HG02852 (cell line): ENCODE measurements around the gene KRTAP29-1.

Experiments used
- ATAC-seq: cut with Tn5 transposase; IDR thresholded peaks from one replicate; pipeline ENCODE4 v1.9.1; 2021; ENCODE audit warnings: mild to moderate bottlenecking, moderate library complexity; ENCODE audit not compliant: unreplicated experiment

Gene KRTAP29-1

DNA sequence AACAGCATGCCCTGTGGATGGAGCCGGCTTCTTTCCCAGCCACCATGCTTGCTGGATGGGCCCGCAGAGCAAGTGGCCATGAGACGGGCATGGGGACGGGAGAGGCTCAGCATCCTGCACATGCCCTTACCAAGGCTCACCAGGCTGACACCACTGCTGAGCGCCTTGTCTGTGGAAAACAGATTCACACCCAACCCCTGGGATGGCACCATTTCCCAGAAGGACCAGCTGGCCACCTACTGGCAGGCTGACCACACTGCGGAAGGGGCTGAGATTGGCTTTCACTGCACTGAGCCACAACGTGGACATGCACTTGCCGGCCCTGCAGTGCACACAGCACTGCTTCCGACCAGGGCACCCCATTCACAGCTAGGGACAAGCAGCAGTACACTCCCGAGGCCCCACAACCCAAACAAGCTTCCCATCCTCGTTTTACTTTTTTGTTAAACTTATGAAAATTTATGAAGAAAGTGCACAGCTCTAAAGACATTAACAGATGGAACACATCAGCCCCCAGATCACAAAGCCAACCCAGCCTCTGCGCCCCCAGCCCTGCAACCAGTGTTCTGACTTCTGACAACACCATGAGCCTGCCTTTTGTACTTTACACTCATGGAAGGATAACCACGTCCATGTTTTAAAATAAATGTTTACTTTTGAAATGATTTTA, 26.8 kb upstream of the KRTAP29-1 start:
- no peak for ATAC-seq

DNA sequence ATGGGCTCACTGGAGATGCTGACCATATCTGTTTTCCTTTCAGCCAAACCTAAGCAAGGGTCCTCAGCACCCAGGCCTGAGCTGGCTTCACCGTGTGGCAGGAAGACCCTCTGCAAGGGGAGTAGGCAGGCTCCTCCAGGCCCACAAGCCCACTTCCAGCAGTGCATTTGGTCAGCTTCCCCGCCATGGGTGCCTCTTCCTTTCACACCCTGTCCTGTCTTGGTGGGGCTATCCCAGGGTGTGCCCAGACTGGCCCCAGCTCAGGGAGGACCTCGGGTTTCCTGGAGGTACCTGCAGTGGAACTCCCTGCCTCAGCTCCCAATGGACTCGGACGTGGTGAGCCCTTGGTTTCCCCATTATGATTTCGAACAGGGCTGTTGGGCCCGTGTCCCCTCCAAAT, 25.6 kb upstream of the KRTAP29-1 start:
- ATAC-seq: no peak

DNA sequence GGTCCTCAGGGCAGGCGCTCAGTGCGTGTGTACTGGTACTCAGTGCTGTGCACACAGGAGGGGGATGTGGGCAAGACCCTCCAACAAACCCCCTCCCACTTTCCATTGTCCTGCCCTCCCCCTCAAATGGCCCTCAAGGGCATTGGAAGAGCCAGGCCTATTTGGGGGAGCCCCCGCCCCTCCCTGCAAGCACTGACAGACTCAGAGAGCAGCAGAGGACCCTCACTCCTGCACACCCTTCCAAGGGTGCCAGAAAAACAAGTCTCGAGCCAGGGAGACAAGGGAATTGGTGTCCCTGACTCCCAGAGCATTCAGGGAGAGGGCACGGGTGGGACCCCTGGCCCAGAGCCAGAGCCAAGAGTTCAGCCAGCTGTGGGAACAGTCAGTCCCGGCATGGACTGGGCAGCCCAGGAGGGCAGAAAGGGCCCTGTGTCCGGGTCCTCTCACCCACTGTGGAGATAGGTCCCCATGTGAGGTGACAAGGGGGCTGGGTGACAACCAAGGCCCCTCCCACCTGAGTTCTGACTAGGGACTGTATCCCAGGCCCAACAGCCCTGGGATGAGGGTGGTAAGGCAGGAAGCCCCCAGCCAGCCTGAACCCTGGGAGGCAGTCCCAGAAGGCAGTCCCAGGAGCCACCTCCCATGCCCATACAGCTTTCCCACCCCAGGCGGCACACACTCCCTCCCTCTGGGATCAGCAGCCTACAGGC, 24.9 kb upstream of the KRTAP29-1 start:
- ATAC-seq: no peak

DNA sequence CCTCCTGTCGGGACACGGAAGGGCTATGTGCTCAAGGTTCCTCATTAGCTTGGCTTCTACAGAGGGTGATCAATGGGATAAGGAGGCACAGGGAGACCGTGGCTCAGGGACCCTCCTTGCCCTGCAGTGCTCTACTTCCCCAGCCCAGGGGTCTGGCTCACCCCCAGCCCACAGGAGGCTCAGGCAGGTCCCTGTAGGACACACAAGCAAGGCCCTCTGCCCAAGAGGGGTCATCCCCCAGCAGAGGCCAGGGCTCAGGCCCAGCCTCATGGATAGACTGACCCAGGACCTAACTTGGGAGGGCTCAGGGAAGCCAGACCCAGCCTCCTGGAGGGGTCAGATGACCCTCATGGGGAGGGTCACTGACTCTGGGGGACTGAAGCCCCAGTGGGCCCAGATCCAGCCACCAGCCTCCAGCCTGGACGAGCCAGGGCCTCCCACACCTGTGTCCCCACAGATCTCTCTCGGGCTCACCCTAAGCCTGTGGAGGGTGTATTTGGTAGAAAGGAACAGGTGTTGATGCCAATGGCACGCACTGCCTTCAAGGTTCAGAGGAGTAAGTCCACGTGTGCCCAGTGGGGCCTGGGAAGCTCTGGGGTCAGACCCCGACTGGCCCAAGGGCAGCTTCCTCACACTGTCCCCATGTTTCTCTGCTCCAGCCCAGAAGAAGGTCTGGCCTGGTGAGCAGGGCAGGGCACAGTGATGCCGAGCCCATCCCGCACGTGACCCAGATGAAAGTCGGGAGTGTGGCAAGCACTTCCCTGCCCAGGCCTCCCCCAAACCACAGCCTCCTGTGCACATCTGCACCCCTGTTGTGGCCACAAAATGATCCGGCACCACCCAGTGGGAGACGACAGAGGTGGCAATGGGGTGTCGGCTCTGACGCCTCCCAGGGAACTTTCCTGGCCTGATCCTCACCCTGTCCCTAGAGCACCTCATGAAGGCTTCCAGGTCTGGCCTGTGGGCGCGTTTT, 23.8 kb upstream of the KRTAP29-1 start:
- no peak for ATAC-seq

DNA sequence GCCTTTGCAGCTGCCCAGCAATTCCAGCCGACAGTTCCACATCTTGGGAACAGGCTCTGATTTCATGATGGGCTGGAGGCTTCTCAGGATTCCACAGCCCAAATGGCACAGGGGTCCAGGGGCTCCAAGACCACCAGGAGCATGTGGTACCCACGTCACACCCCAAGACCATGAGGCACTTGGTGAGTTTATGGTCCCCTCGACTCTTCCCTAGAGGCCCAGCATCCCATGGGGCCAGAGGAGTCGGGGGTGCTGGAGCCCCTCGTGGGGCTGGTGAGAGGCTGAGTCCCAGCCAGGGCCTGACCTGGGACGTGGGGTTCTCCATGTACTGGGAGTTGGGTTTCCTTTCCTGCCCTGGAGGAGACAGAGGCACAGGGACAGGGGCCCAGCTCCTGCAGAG, 23.0 kb upstream of the KRTAP29-1 start:
- no peak for ATAC-seq

DNA sequence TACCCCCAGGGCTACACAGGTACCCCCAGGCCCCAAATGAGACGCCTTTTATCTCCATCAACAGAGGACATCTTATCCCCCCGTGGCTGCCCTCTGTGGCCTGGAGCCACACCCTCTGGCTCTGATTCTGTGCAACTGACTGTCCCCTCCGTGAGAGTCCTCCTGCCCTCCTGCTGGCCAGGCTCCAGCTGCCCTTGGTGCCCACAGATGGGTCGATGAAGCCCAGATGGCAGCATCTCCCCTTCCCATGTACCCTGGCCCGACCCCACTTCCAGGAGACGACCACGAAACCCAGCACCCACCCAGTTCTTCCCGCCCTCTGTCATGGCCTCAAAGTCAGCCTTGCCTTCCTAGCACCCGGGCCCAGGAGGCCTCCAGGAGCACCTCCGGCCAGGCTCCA, 22.5 kb upstream of the KRTAP29-1 start:
- no peak for ATAC-seq

DNA sequence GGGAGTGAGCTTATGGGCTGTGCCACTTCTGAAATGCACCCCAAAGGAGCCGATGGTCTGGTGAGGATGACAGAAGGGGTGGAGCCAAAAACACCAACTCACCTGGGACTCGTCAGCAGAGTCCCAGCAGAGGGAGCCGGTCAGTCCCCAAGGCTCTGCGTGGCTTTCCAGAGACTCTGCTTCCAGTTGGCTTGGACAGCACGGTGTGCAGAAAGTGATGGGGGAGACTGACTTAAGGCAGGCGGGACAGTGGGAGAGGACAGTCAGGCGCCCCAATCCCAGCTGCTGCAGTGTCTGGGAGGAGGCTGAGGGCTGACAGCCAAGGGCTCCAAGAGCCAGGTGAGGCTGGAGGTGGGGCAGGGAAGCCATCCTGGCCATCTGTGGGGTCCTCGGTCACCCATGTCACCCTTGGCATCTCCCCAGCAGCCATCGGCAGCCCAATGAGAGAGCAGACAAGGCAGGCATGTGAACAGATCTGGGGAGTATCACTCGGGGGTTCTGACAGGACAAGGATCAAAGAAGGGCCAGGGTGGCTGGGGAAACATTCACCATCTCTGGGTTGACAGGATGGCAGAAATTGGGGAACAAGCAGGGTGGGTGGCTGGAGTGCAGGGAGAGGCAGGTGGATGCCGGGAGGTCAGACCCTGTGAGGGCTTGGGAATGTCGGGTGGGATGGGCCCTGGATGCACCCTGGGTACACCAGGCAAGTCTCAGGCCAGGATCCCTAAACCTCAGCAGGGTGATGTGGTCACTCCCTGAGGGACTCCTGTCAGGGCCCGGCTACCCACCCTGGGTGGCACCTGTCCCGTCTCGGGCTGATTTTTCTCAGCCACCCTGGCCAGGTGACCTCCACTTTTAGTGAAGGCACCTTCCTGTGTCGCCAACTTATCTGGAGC, 21.8 kb upstream of the KRTAP29-1 start:
- no peak for ATAC-seq

DNA sequence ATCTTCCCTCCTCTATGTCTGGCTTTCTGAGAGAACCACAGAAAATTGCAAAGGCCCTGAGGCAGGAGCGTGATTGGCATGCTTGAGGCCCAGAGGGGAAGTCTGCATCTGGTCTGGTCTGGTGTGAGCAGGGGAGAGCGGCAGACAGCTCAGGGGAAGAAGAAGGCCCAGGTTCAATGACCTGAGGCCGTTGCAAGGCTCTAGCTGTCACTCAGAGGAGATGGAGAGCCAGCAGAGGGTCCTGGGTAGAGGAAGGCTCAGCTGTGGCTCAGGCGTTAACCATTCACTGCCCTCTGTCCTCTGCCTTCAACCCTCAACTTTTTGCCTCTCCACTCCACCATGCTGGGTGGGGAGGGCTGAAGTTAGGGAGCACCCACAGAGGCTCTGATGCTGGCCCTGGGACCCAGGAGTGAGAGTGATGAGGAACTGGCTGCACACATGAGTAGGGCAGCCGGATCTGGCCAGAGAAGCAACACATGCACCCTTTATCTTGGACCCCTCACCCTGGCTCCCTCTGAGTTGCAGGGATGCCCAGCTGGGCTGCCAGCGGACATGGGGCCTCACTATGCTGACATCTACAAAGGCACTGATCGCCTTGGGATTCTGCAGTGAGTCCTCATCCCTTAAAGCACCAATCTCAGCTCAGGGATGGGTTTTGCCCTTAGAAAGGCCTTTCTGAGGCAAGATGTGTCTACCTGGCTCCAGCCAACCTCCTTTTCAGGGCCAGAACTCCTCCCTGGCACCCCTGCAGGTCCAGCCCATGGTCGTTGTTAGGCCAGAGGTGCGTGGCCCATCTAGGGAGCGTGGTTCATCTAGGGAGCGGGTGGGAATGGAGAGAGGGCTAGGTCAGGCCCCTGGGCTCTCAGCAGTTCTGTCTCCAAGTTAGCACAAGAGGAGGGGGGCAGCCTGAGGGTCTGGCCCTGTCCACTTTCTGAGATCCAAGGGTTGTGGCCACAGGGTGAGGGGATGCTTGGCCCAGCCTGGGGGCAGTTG, 20.5 kb upstream of the KRTAP29-1 start:
- ATAC-seq: no peak

DNA sequence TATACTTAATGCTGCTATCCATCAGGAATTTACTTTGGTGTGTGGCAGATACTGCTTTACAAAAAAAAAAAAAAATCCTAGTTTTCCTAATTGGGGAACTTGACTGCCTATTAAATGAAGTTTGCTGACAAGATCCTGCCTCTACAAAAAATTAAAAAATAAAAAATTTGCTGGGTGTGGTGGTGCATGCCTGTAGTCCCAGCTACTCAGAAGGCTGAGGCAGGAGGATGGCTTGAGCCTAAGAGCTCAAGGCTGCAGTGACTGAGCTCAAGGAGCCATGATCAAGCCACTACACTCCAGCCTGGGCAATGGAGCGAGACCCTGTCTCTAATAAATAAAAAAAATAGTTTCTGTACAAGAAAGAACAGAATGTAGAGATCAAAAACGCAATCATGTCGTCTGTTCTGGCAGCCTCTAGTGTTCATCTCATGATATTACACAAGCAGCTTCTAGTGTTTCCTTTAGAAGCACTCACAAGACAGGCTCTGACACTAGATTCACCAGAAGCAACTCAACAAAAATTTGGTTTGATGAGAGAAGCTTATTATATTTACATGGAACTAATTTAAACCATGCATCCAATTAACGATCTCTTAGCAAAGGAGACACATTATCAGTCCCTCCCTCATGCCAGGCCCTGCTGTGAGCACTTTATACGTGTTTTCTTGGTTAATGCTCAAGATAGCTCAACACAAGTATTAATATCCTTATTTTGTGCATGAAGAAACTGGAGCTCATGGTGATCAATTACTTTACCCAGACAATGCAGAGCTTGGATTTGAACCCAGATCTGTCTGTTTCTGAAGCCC, 19.6 kb upstream of the KRTAP29-1 start:
- no peak for ATAC-seq

DNA sequence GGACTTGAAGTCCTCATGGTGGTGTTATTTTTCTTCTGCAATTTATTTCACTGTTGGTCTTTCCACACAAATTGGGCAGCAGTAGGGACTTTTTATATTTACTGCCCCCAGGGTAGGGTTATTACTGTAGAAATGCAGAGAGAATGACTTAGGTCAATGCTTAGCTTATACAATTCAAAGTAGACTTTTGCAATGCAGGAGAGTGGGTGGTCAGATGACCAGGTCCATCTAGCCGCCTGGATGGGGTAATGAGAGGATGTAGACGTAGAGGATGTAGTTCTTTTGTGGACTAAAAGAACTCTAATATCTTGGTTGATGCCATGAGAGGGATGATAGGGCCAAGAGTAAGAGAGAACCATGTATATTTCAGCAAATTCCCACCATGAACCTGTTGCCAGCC, 15.6 kb upstream of the KRTAP29-1 start:
- ATAC-seq: no peak

DNA sequence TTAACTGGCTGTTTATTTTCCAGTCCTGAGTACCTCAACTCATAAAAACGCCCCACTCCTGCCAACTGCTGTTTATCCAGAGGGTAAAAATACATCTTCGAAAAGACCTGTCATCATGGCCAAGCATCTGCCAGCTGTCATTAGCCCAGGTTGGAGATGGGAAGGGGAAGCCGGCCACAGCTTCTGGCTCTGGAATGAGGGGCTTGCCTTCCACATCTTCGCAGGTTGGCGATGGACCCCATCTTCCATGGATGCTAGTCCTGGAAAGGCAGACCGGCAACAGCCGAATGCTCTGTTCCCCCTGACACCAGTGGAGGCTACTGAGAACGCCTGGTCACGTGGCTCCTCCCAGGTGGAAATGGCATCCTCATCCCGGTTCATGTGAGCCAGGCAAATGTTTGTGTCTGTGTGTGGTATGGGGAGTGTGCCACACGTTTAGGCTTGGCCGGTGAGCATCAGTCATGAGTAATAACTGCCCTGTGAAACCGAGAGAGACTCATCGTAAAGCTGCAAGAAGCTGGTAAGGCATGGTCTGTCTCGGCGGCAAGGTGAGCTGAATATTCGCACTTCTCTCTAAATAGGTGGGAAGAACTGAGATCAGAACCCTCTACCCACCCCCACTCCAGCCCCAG, 13.3 kb upstream of the KRTAP29-1 start:
- no peak for ATAC-seq

DNA sequence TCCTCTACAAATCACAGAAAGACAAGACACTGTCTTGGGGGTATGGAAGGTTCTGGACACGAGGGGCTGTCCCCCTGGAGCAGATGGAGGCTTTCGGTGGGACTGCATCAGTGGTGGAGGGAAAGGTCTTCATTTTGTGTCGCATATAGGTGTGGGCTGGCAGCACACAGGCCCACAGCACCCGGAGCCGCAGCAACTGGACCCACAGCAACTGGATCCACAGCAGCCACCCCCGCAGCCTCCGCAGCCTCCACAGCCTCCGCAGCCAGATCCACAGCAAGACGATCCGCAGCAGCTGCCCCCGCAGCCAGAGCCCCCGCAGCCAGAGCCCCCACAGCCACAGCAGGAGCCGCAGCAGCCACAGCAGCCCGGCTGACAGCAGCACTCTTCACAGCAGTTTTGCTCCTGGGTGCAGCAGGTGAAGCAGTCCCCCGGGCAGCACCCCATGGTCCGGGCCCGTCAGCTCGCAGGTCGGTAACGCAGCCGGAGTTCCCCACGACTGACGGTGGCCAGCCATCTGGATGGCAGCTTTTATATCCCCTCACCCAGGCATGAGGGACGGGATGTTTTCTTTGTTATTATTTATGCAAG, 12.6 kb upstream of the KRTAP29-1 start, which contains the start of gene KRTAP17-1:
KRTAP17-1 (minus strand) TSS at position 507 of the 591 bp plus-strand sequence; CDS start at position 447, 60 bp downstream.
- no peak for ATAC-seq

DNA sequence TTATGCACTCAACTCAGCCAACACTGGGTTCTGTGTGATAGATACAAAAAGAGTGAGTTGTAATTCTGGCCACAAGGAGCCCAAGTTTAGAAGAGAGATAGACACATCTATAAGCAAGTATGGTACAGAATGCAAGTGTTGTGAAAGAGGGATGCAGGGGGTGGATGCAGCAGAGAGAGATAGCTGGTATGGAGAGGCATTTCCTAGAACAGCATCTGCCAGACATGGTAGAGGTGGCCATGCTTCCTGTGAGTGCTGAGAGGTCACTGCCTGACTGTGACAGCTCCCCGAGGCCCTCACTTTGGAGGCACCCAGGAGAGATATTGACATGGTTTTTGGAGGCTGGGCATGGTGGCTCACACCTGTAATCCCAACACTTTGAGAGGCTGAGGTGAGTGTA, 8.5 kb upstream of the KRTAP29-1 start:
- ATAC-seq: no peak

DNA sequence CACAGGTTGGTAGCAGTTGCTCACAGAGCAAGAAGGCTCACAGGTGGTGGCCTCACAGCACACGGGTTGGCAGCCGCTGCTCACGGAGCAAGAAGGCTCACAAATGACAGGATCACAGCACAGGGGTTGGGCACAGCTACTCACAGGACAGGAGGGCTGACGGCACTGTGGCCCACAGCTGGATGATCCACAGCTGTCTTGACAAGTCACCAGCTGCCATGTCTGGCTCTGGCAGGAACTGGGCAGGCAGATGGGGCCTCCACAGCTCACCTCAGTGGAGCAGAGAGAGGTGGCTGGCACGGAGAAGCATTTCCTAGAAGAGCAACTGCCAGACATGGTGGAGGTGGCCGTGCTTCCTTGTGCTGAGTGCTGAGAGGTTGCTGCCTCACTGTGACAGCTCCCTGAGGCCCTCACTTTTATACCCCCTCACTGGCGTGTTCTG, 6.3 kb upstream of the KRTAP29-1 start, which contains the start of gene KRTAP16-1:
KRTAP16-1 (minus strand) TSS at position 392 of the 442 bp plus-strand sequence; CDS start at position 336, 56 bp downstream.
- no peak for ATAC-seq

DNA sequence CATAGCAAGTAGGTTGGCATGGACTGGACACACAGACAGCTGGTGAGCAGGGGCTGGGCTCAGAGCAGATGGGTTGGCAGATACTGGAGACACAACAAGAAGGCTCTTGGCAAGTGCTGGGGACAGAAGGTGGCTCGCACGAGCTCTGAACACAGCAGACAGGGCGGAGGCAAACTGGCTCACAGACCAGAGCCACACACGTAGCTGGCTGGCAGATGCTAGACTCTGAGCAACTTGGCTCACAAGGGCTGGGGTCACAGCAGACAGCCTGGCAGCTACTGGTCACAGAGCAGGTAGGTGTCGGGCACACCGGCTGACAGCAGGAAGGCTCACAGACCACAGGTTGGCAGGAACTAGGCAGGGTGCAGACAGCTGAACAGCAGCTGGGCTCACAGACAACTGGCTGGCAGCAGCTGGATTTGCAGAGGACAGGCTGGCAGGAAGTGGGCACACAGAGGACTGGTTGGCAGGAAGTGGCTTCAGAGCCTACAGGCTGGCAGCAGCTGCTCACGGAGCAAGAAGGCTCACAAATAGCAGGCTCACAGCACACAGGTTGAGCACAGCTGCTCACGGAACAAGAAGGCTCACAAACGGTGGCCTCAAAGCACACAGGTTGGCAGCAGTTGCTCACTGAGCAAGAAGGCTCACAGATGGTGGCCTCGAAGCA, 5.7 kb upstream of the KRTAP29-1 start:
- no peak for ATAC-seq

DNA sequence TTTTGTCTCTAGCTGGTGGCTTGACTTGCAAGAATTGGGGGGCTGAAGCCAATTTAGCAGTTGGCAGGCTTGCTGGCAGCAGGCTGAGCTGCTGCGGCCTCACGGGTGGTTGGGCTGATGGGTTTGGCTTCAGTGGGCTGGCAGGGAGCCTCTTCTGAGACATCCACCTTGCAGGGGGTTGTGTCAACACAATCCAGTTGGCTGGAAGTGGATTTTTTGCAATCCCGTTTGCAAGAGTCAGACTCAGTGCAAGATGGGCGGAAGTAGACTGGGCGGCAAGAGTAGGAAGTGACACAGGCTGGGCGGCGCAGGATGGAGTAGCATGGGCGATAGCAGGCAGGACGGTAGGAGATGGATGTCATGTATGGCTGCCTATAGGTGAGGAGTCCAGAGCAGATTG, 5.0 kb upstream of the KRTAP29-1 start:
- no peak for ATAC-seq

DNA sequence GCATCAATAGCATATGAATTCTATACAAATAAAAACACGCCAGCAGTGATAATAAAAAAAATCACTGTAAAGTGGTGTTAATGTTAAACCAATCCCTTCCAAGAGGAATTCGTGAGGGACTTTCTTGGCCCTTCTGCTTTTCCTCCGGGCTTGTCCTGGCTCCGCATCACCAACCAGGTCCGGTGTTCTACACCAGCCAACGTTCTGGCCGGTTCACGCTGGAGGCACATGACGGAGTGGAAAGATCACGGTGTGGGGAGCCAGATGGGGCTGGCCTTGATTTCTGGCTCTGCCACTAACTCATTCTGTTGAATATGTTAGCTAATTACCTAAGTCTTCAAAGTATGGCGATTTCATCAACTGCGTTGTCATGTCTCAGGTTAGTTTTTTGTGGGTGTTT, 1.4 kb upstream of the KRTAP29-1 start:
- ATAC-seq: no peak
